ENCODE results near the gene TPSD1. TPM values are rescaled to one million over a fixed set of nuclear protein-coding genes. Genes with fewer than 3 reads are reported as not detected.

Gene TPSD1
- total RNA-seq, 4 donors from 2014 or later, result 6.6 to 14.3 (median 12.8) TPM; not detected in 1

GRCh38 chr16:1244881-1245280, 11.0 kb upstream of the TPSD1 start:
- TF ChIP-seq CTCF (IDR thresholded peaks at IDR 0.05; ENCODE audit: low read depth), result no peak

GRCh38 chr16:1245452-1246020, 10.3 kb upstream of the TPSD1 start:
- no peak for TF ChIP-seq CTCF (IDR thresholded peaks at IDR 0.05; ENCODE audit: low read depth)

GRCh38 chr16:1256874-1257322, 1.0 kb downstream of the TPSD1 start:
- TF ChIP-seq CTCF (IDR thresholded peaks at IDR 0.05; ENCODE audit: low read depth), result no peak

GRCh38 chr16:1257561-1258224, 1.8 kb downstream of the TPSD1 start:
- TF ChIP-seq CTCF (IDR thresholded peaks at IDR 0.05; ENCODE audit: low read depth), result no peak

GRCh38 chr16:1258225-1258600, 2.3 kb downstream of the TPSD1 start:
- no peak for TF ChIP-seq CTCF (IDR thresholded peaks at IDR 0.05; ENCODE audit: low read depth)

- no peak for TF ChIP-seq CTCF (IDR thresholded peaks at IDR 0.05; ENCODE audit: low read depth)
These were observed 3.3 kb downstream of the TPSD1 start for GRCh38 chr16:1258906-1259759.

GRCh38 chr16:1259760-1260068, 3.8 kb downstream of the TPSD1 start:
- TF ChIP-seq CTCF (IDR thresholded peaks at IDR 0.05; ENCODE audit: low read depth), result no peak

Data from subcutaneous adipose tissue (tissue), 4 donors.